Measurements from ENCODE around the gene DTYMK.

The DTYMK gene

GRCh38 chr2:241722896-241723454 is 36.4 kb upstream of the DTYMK start:
- H3K27ac ChIP-seq = no peak overlapping the region
- no peak for TF ChIP-seq CTCF (conservative IDR thresholded peaks at IDR 0.05)

- no peak for TF ChIP-seq CTCF (conservative IDR thresholded peaks at IDR 0.05)
- no peak overlapping the region for H3K27ac ChIP-seq
Measured at GRCh38 chr2:241721852-241722251, 35.2 kb upstream of the DTYMK start.

DNA sequence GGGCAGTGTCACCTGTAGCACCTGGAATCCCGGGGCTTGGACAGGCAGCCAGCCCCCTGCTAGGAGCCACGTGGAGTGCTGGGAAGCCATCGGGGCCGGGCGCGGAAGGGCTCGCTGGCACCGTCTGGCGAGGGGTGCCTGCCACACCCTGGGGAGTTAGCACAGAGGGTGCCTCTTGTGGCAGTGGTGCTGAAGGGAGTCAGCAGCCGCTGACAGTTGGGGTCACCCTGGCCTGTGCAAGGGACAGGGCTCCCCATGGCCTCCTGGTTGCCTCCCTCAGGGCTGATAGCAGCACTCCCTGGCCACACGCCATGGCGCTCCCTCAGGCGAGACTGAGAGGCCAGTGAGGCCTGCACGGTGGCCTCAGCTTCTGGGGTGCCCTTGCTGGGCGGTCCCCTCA is 33.9 kb upstream of the DTYMK start:
- no peak overlapping the region for H3K27ac ChIP-seq
- no peak for TF ChIP-seq CTCF (conservative IDR thresholded peaks at IDR 0.05)

GRCh38 chr2:241720099-241720498 is 33.5 kb upstream of the DTYMK start:
- TF ChIP-seq CTCF (conservative IDR thresholded peaks at IDR 0.05) = no peak
- H3K27ac ChIP-seq = no peak overlapping the region

DNA sequence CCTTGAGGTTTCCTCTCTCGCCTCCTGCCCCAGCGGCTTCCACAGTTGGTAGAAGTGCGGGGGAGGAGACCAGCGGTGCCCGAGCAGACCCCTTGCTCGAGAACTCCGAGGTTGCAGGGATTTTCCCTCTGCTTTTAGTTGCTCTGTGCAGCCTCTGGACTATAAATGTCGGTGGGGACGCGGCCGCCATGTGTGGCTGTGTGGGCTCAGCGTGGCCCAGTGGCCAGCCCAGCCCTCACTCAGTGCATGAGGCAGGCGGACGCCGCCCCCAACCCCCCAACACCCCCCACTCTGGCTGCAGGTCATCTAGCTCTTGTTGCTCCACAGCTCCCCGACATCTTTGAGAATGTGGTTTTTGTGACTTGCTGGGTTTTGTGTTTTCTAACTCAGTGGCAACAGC is 32.5 kb upstream of the DTYMK start:
- TF ChIP-seq CTCF (conservative IDR thresholded peaks at IDR 0.05) = no peak
- H3K27ac ChIP-seq = no peak overlapping the region

- H3K27ac ChIP-seq = no peak overlapping the region
- no peak for TF ChIP-seq CTCF (conservative IDR thresholded peaks at IDR 0.05)
Measured at GRCh38 chr2:241708879-241709278, 22.3 kb upstream of the DTYMK start.

DNA sequence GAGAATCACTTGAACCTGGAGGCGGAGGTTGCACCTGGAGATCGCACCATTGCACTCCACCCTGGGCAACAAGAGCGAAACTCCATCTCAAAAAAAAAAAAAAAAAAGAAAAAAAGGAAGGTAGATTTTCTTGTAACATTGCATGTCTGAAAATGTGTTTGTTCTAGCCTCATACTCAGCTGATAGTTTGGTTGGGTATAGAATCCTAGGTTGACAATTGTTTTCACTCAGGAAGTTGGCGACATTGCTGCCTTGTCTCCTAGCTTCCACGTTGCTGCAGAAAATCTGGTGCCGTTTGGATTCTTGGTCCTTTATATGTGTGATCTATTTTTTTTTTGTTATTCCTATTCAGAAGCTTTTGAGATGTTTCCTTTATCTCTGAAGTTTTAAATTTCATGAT is 19.9 kb upstream of the DTYMK start:
- no peak for TF ChIP-seq CTCF (conservative IDR thresholded peaks at IDR 0.05)
- H3K27ac ChIP-seq = no peak overlapping the region

Data from VCaP (cell line).